SHP77 (cell line): ENCODE results near the gene LCN9.

Experiments
- DNase-seq, 2 experiments: peaks; one replicate each; lab custom pipeline; 2025; lab: John Stamatoyannopoulos, UW

Gene LCN9

DNA sequence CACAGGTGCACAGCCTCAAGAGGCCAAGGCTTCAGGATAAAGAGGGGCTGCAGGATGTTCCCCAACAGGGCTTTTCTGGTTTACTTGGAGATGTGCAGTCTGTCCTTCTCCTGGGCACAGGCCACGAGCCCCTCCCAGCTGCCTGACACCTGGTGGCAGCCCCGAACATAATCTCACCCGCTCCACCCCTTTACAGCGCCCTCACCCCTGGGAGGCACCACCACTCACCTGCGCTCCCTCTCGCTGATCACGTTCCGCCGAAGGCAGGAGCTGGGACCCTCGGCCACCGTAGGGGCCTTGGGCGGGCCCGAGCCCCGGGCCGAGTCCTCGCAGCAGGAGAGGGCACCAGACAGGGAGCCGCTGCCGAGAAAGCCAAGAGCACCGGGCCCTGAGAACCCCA lies 35.7 kb downstream of the LCN9 start:
- DNase-seq: no peak

DNA sequence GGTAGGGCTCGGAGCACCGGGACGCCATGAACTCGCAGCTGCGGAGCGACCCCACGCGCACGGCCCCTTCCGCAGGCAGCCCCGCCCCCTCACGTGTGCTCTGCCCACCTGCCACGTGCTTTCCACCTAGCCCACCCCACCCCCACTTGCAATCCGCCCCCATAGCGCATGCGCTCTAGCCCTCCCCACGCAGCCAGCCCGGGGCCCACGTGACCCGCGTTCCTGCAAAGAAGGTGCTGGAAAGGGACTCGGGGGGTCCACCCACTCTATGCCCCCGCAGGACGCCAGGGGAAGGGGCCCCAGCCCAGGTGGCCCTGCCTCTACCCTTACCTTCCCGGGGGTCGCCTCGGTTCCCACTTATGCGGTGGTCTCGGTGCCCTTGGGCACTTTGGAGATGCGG lies 36.3 kb downstream of the LCN9 start, which contains the start of gene SOHLH1:
Gene SOHLH1 (minus strand): TSS at position 42 of the 400 bp plus-strand sequence. CDS start 14 bp downstream, at position 28.
- no peak for DNase-seq

DNA sequence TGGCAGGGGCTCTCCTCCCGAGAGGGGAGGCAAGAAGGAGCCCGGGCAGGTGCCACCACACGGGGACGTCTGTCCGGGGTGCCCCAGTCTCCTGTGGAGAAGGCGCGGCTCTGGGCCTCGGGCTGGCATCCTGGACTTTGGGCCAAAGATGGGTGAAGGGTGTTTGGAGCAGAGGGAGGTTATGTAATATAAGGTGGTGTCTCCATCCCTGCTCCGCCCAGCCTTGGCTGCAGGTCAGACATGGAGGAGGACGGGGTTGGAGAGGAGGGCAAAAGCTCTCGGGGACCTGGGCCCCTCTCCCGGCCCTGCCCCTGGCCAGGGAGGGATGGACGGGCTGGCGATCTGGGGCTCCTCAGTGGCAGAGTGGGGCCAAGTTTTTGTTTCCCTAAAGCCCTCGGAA lies 37.4 kb downstream of the LCN9 start:
- no peak for DNase-seq

DNA sequence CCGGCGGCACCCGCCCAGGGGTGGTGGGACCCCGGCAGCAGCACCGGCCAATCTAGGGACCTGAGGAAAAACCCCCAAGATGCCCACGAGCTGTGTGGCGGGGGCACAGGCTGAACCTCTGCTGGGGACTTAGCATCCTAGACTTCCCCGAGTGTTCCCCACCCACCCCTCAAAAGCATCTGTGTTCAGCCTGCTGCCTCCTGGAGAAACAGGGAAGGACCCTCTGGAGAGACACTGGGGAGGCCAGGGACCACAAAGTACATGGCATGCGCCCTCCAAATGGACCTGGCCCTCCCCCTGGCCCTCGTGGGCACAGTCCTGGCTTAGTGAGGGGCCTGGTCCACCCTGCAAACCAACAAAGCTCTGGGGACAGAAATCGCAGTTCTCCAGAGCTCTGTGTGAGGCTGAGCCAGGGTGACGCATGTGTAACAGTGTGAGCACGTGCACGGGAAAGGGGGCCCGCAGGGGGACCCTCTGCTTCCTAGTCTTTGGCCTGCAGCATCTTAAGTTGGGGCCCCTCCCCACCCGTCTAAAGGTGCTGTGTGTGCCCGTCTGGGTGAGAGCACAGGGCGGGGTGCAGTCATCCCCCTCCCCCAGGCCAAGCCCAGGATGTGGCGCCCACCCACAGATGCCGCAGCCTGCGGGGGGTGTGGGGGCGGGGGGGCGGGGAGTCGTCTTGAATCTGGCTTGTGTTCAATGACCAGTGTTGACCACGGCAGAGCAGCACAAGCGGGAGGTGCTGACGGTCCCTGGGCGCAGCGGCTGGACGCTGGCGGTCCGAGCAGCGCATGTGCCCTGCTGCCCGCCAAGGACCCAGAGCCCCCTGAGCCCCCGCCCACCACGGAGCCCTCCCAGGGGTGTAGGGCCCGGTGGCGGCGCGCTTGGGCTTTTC lies 38.2 kb downstream of the LCN9 start:
- no peak for DNase-seq

DNA sequence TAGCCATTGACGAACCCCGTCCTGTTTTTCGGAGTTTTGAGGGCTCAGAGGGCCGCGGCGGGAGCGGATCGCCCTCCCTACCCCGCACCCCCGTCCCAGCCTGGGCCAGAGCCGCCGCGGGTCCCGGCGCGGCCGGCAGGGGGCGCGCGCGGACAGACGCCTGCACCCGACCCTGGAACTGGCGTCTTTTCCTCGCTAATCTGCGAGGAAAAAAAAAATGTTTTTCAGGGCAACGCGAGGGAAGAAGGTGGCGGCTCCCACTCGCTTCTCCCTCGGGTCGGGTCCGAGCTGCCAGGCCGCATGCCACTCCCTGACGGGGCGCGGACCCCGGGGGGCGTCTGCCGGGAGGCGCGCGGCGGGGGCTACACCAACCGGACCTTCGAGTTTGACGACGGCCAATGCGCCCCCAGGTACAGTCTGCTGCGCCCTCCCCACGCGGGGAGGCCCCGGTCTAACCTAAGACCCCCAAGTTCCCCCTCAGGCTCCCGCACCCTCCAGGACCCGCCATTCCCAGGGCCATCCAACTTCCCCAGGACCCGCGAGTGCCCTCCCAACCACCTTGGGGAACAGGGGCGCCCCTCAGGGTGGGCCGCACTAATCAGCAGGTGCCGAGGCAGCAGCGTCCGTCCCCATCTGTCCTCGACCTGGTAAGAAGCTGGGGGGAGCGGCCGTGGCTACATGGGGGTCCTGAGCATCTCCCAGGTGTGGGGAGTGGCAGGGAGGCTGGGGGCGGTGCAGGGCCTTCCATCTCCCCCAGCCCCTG lies 39.0 kb downstream of the LCN9 start, which contains the start of gene KCNT1:
Gene KCNT1 (plus strand): TSS at position 227 of the 763 bp plus-strand sequence. CDS start 74 bp downstream, at position 301.
- DNase-seq: peak in 1 of 2 experiments; percentile 13

DNA sequence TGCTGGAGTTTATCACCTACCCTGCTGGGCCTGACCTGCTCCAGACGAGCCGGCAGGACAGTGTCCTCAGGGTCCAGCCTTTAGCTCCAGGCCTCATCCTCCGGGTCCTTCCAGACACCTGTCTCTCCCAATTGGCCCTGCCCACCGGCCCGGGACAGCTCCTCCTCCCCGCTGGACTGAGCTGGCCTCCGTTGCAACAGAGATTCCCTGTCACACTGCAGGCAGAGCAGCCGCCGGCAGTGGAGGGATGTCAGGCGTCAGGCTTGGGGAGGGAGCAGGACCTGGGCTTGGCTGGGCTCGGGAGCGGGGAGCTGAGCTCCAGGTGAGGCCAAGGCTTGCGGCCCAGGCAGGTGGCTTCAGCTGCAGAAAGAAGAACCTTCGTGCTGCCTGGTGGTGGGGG lies 40.6 kb downstream of the LCN9 start:
- no peak for DNase-seq

DNA sequence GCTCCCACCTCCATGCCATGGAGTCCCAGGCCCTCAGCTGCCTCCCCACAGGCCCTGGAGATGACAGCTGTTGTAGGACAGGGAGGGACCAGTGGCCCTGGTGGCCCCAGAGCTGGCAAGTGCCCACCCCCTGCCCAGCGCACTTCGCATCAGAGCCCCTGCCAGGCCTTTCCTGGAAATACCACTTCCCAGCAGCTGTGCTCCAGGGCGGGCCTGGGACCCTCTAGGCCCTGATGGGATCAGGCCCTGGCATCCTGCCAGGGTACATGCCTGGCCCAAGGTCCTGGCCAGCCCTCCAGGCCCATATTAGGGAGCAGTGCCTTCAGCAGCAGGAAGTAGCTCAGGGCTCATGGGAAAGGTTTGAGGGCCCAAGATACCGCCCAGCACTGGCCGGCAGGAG lies 41.4 kb downstream of the LCN9 start:
- DNase-seq: no peak

DNA sequence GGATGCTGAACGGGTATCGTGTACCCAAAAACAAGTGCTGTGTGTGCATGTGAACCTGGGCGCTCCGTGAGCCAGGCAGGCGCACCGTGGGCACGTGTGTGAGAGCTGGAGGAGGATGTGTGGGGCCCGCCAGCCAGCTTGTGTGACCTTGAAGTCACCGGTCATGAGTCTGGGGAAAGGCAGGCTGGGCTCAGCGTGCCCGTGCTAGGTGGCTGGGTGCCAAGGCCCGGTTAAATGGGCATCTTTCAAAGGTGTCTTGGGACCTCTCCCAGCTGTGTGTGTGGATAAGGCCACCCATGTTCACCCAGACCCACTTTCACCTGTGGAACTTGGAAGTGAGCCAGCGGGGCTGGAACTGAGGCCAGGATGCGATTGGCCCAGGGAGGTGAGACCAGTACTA lies 42.3 kb downstream of the LCN9 start:
- peak in 1 of 2 experiments; percentile 34 for DNase-seq

DNA sequence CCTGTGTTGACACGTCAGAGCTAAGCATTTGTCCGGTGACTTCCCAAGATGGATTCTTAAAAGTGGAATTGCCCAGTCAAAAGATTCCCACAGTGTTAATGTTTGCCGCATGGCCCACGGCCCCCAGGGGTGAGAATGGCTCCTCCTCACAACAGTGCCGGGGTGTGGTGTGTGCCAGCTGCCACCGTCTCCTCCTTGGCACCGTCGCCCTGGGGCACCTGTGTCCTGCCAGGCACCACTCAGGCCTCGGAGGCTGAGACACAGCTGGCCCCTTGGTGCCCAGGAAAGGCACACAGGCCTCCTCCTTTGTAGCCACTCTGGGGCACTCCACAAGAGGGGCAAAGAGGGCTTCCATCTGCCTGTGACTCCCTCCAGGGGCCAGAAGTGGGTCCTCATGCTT lies 43.2 kb downstream of the LCN9 start:
- DNase-seq: no peak

DNA sequence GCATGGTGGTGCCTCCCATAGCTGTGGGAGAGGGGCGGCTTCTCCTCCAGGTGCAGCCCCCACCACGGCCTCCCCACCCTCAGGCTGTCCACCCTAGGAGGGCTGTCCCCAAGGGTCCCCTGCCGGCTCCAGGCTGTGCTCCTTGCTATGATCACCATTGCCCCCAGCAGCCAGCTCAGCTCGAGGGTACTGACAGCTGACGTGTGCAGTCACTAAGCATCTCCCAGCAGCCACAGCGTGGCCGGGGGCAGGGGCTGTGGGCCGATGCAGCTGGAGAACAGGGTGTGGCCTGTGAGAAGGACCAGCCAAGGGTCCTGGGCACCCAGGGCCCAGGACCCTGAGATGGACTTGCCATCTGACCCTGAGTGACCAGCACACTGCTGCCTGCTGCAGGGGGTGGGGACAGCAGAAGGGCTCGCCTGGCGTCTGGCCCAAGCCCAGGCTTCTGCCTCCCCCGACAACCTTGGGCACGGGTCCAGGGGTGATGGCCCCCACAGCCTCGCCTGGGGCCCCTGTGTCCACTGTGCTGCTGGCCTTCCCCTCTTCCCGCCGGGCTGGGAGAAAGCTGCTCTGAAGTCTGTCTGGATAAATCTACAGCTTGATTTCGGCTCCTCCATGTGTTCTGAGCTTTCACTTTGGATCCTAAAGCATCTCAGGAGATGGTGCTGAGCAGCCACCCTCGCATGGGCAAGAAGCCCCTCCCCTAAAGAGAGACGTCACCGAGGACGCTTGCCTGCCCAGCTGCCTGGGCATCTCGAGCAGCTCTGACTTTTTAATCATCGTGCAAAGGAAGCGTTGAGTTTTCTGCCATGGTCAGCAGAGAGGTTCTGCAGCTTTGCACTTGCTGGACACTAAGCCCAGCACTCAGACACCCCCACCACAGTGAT lies 44.4 kb downstream of the LCN9 start:
- DNase-seq: no peak

DNA sequence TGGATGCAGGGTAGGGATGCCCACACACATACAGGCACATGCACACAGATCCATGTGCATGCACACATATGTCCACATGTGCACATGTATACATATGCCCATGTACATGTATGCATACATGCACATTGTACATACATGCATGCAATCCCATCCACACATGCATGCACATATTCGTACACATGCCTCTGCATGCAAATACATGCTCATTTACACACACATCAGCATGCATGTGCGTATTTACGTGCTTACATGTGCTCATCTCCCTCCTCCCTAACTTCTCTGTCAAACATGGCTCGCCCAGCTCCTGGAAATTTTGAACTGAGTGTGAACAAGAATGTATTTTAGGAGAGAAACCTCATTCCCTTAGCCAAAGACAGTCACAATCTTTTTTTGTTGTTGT lies 45.1 kb downstream of the LCN9 start:
- DNase-seq: no peak

DNA sequence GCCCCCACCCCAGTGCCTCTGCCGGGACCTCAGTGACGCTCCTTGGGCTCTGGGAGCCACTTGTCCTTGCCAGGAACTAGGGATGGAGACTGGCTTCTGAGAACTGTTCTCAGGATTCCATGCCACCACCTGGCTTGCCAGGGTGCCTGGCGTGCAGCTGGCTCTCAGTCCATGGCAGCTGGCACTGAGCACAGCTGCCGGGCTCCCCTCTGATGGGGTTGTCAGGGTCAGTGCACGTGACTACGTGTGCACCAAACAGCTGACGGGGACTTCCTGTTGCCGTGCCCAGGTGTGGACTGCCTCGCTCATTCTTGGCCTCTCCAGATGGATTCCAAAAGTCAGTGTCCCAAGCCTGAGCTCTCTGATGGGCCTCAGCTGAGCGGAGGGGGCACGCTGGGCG lies 48.3 kb downstream of the LCN9 start:
- peak; percentile 43 to 82 for DNase-seq

DNA sequence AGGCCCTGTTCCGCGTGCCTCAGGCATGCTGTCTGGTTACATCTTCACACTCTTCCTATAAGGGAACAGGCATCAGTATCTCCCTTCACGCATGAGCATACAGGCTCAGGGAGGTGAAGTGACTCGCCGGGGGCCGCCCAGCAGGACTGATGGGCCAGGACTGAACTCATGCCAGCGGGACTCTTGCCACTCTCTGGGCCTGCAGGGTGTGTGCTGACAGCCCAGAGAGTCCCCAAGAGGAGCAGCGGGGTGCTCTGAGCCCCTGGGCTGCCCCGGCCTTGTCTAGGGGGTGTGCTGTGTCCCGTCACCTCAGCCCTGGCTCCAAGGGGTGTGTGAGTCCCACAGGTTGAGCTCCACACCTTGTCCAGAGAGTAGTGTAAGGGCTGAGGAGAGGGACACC lies 48.8 kb downstream of the LCN9 start:
- DNase-seq: no peak

DNA sequence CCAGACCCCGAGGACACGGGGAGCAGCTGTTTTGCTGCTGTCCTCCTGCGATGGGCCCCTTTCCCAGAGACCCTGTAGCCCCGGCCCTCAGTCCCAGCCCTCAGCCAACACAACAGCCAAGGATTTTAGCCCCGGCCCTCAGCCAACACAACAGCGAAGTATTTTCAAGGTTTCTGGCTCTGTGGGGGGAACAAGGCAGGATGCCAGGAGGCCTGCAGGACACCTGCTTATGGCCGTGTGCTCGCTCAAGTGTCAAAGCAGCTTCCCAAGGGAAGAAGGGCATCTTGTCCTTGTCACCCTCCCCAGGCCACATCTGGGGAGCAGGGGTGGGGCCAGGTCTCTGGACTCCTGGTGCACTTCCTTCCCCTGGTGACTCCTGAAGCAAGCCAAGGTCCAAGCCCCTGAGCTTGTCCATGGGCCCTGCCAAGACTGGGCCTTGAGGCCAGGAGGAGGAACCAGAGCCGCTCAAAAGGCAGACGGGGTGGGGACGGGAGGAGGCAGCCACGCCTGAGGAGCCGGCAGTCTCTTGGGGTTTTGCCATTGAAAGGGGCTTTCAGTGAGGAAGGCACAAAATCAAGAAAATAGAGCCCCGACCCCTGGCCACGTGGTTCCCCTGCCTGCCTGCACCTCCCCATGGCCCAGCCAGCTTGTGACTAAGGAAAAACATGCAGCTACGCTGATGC lies 49.6 kb downstream of the LCN9 start:
- no peak for DNase-seq

DNA sequence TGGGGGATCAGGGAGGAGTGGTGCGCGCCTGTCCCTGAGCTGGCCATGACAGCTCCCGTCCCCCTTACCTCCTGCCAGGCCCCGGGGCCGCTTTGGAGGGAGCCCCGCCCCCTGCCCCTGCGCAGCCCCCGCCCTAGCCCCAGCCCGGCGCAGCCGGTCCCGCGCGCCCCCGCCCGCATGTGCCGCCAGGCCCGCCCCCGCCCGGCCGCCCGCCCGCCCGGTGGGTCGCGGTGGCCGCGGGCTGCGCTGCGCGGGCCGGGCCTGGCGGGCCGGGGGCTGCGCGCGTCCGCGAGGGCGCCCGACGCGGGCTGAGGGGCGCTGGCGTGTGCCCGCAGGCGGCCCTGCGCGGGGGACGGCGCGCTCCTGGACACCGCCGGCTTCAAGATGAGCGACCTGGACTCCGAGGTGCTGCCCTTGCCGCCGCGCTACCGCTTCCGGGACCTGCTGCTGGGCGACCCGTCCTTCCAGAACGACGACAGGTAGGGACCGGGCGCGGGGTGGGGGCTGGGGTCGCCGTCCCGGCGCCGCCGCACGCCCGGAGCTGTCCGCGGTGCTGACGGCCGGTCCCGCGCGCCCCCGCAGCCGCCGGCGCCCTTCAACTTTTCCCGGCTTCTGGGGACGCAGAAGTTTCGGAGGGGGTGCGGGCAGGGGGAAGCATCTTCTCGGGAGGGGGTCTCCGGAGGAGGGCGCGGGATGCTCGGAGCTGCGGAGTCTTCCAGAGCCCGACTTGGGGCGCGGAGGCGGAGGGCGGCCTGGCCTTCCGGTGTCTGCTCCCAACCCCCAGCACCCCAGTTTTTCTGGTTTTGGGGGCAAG lies 51.3 kb downstream of the LCN9 start:
- no peak for DNase-seq

DNA sequence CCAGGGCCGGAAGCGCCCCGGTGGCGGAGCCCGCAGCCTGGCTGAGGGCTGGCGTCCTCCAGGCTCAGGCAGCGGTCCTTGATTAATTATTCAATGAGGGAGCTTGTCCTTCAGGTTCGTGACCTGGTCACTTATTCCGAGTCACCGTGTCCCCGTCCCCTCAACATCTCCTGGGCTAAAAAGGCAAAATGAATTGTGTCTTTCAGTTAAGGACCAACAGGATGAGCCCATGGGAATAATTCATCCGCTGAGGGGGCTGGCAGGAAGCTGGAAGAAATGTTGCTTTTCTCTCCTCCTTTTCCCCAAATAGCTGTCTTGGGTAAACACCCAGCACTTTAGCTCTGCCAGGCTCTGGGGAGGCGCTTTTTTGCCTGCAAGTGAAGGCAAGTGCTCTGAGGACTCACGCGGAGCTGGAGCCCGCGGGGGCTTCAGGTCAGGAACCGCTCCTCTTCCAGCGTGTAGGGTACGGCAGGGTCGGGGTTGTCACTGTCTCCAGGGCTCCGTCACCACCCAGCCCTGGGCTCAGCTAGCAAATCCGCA lies 52.0 kb downstream of the LCN9 start:
- no peak for DNase-seq

DNA sequence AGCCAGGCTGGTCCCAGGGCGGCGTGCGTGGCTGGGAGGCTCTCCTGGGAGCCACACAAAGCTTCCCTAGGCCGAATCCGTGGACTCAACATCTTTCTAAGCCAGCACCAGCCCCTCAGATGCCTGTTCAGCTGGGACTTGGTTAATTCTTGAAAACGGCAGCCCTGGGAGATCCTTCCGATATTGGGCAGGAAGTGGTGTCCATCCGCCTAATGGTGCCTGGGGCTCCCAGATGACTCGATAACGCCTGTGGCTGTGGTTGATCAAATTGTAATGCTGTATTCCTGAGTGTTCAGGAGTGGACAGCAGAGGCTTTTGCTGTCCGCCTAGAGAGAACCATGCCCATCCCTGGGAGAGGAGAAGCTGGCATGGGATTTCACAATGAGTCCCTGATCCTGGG lies 52.9 kb downstream of the LCN9 start:
- DNase-seq: no peak
